Prostate gland (tissue), 2 donors: Measurements from ENCODE around the gene TM4SF4.

Experiments
- POLR2A ChIP-seq: fragments of 450-650 bp; IDR thresholded peaks from one replicate; pipeline ENCODE4 v1.6.1; 2016; ENCODE audit warnings: antibody characterized with exemption, mild to moderate bottlenecking
- POLR2AphosphoS5 ChIP-seq: sonication (generic); formaldehyde crosslinking; IDR thresholded peaks from one replicate; pipeline ENCODE4 v1.6.1; 2017; ENCODE audit warnings: antibody characterized with exemption
- TF ChIP-seq, protein P1 (sequence below), 4 experiments: fragments of 200-600 bp in 2 of 4; fragments of 450-650 bp in 2 of 4; sonication (generic) in 2 of 4; IDR thresholded peaks; 1 replicate in 3 of 4; 2 replicates in 1 of 4; pipeline ENCODE4 v1.5.1; 2016 to 2019; ENCODE audit warnings: antibody characterized with exemption in 4 of 4, mild to moderate bottlenecking in 2 of 4, moderate library complexity in 2 of 4

DNA sequence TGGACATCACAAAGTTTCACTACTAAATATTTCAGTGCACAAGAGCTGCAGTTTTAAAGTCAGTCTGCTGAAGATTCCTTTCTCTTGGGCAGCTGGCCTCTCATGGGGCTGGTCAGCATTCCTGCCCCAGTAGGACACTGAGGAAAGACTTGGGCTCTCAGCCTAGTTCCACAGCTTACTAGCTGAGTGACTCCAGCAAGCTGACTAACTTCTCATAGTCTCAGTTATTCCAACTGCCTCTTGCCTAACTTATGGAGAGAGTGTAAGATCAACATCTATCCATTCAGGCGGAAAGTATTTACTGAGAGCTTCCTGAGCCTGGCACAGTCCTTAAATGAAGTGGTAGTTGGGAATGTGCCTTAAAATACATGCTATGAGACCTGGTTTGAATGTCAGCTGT lies 27.0 kb downstream of the TM4SF4 start:
- TF ChIP-seq, protein P1, sequence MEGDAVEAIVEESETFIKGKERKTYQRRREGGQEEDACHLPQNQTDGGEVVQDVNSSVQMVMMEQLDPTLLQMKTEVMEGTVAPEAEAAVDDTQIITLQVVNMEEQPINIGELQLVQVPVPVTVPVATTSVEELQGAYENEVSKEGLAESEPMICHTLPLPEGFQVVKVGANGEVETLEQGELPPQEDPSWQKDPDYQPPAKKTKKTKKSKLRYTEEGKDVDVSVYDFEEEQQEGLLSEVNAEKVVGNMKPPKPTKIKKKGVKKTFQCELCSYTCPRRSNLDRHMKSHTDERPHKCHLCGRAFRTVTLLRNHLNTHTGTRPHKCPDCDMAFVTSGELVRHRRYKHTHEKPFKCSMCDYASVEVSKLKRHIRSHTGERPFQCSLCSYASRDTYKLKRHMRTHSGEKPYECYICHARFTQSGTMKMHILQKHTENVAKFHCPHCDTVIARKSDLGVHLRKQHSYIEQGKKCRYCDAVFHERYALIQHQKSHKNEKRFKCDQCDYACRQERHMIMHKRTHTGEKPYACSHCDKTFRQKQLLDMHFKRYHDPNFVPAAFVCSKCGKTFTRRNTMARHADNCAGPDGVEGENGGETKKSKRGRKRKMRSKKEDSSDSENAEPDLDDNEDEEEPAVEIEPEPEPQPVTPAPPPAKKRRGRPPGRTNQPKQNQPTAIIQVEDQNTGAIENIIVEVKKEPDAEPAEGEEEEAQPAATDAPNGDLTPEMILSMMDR (IDR thresholded peaks at IDR 0.05): no peak
- no peak for TF ChIP-seq POLR2A
- no peak for TF ChIP-seq POLR2AphosphoS5
